ENCODE measurements around the gene PTPN2.
"Not testable (repeated sequence)": the region's sequence is repeated elsewhere in the genome, so short reads cannot be mapped to it uniquely, and the experiment has no call there.

- TF ChIP-seq CTCF, POLR2A (IDR thresholded peaks at IDR 0.05): not testable (repeated sequence)
Observed at GRCh38 chr18:12901208-12901607, 17.2 kb upstream of the PTPN2 start.
